Stimulated activated CD4-positive, alpha-beta T cell treated with anti-CD3 and anti-CD28 coated beads, Interleukin-2, amount 100 ng/mL, for 4 hours (primary cell): ENCODE data around the gene TESPA1.

Source experiments
- DNase-seq: peaks from one replicate; pipeline ENCODE4 v3.0.0-alpha.2; 2020; ENCODE audit warnings: low read depth

TESPA1 gene

DNA sequence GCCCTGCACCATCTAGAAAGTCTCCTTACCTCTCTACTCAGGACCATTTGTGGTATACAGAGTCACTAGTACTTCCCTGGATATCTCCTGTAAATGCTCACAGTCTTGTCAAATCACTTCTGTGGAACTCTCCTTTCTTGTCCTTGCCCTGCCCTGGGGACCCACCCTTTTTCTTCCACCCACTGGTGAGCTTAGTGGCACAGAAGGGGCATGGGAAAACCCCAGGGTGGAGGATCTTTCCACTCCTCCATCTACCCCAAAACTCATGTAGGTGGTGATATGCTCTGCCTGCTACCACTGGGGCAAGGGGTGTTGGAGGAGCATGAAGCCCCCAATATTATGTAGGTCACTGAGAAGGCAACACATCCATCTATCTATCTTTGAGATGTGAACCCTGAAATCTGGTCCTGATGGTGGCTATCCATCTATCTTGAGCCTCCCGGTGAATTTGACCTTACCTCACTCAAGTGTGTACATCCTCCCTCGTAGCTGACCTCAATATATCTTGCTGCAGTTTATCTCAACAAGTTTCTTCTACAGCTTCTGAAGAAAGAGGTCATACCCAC lies 943 bp downstream of the TESPA1 start:
- DNase-seq: peak; percentile 65

DNA sequence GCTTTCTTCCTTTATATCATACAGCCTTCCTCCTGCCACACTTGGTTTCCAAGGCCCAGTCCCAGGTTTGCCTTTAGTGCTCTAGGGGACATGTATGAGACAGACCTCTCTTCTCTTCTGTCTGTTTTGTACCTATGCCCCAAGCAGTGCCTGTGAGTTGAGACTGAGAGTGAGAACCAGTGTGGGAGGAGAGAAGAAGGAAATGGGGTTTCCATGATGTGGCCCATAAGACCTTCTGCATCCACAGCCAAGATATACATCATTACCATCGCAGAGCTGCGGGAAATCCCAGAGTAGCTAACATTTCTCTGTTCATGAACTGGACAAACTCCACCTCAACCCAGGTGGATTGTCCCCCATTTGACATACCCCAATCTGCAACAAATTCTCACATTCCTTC lies 2.8 kb downstream of the TESPA1 start:
- DNase-seq: peak; percentile 45

DNA sequence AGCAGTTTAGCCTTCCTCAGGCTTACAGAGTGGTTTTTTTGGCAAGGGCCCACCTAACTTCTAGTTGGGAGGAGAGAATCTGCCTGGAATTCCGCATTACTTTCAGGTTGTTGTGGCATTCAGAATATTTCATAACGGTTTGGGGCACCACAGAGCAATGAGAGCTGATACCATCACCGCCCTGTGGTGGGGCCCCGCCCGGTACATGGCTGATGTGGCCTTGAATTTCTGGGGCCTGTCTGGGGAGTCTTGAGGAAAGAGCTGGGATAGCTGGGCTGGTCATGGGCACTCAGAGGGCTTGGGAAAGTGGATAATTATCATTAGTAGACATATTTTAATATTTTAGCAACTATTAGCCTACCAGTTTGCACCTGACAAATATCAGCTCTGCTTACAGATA lies 4.2 kb downstream of the TESPA1 start:
- no peak for DNase-seq

DNA sequence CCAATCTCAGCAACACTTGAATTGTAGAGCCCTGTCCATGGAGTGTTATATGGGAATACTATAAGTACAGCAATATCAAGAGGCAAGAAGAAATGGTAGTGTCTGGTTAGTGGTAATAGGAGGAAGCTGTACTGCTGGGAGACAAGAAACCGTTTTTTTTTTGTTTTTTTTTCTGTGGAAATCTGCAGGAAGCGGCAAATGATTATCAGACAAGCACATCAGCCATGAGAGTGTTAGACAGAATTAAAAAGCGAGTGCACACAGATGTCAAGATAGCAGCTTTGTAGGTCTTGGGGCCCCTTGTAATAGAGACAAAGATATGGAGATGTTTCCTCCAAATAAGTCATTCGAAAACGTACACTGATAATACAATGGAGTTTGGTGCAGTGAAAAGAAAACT lies 6.7 kb downstream of the TESPA1 start:
- no peak for DNase-seq

DNA sequence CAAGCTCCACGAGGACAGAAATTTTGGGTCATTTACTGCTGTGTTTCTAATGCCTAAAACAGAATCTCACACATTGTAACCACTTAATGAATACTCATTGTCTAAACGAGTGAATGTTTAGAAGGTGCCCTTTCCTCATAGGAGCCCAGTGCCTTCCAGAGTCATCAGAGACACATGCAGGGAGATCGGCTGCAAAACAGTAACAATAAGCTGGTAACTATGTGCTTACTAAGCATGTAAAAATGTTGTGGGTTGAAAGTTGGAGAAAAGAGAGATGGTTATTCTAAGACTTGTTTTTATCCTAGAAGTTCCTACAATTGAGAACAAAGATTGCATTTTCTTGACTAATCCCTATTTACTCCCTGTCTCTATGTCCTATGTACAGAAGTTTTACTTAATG lies 7.4 kb downstream of the TESPA1 start:
- no peak for DNase-seq

DNA sequence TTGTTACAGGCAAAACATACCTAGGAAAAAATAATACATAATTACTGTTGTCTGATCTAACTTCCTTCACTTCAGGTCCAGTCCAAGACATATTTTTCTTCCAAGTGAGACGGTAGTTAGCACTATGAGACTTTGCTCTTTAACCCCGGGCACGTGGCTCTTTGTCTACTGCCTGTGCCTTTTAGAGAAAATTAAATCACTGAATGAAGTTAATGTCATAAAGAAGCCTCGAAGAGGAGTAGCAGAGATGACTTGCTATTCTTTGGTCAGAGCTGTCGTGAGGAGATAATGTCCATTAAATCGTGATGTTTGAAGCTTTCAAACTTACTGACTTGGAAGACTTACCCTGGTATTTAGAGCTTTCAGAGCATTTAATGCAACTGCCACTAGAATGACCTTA lies 8.7 kb downstream of the TESPA1 start:
- no peak for DNase-seq

DNA sequence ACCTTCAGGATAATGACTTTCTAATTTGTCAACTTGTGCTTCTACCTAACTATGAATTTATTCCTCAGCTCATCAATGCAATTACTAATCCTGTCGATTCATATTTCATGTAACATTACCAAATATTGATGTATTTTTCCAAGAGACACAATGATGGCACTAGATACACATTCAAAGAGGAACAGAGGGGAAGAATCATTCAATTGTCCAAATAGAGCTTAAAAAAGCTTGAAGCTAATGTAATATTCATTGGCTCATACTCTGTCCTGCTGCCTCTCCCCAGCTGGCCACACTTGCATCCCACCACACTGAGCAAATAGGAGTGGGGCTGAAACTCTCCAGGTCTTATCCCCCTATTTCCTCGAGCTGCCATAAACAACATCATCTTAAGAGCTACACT lies 9.3 kb downstream of the TESPA1 start:
- DNase-seq: no peak

DNA sequence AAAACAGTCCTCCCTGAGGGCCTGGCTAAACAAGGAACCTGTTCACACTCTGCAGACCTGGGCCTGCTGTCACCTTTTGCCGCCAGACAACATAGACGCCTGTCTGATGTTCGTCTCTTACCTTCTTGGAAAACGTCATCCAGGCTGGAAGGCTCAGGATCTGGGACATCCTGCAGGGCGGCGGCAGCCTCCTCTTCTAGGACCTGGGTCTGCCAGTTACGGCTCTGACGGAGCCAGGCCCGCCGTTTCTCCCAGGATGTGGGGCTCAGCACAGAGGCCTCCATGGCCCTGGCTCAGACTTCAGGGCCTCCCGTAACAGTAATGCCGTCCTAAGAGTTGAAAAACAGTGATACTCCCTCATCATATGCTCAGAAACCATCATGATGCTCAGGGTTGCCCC lies 10.3 kb downstream of the TESPA1 start:
- no peak for DNase-seq

DNA sequence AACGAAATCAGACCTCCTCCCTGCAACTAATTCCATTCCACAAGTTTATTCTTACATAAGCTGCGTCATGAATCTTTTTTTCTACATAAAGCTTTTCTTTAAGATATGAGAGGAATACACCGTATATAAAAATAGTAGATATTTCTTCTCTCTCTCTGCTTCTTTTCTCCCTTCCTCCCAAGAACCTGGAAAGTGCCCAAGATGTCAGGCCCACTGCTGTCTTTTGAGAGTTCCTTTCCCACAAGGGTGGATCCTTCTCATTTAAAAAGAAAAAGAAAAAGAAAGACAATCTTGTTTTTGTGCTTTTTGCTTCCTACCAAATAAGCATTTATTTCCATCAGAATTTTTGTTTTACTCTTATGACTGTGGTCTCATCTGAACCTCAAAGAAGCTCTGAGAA lies 11.0 kb downstream of the TESPA1 start:
- DNase-seq: no peak

DNA sequence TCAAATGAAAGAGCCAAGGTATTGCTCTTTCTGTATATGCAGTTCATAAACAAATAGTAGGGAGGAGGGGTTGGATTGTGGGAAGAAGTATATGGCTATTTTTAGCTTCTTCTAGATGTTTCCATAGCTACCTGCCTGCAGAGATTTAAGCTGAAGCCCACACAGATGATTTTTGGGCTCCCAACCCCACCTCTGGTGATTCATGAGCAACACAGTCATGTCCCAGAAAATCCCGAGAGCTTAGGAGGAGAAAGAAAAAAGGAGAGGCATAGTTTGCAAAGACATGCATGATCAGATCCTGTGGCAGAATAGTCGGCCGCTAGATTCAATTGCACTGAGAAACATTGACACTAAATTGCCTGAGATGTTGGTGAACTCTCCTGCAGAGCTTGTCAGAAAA lies 13.8 kb downstream of the TESPA1 start:
- DNase-seq: no peak

DNA sequence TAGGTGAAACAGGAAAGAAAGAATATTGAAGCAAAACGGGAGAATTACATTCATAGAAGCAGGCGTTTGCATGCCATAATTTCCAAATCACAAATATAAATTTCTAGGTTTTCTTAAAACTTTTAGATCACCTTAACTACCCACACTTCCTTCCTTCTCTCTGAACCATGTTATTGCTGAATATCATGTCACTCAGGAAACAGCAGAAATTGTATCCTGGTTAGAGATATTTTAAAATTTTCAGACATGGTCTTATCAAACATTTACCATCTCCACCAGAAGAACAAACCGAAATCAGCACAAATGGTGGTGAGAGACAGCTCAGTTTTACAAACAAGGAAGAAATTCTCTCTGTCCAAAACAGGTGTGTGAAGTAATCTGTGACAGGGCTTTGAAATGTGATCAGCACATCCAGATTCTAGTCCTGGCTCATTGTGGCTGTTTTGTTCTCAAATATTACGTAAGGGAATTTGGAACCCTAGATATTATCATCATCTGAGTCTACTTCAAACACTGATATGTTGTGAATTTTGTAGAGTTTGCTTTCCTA lies 16.3 kb downstream of the TESPA1 start:
- DNase-seq: no peak

DNA sequence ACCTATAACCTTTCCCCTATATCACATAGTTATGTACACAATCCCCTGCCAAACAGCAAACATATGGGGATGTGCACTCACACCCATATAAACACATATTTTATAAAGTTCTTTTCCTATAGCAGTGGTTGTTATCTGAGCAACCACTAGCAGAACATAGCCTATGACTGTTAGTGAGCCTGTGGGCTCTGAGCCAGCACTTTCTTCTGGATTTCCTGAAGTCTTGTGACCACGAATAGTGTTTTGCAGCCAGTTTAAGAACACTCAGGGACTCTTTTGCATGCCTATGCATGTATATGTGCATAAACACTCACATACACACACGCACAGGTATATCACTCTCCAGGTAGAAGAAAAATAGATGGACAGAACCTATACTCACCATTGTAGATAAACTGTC lies 17.1 kb downstream of the TESPA1 start:
- DNase-seq: no peak

DNA sequence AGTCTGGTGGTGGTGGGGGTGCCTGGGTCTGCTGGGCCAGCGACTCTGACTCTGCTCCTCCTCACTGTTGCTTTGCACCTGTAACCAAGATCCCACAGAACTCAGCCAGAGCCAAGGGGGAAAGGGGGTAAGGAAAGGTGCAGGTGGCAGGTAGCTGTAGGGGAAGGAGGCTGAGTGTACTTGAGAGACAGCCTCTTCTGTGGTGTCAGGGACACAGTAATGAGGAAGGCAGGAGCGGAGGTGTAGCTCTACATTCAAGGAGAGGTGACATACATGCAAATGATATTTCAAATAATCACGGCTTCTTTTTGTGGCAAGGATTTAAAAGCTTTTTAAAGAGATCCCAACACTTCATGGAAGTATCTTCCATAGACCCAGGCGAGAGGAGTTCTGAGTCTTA lies 23.4 kb downstream of the TESPA1 start:
- no peak for DNase-seq

DNA sequence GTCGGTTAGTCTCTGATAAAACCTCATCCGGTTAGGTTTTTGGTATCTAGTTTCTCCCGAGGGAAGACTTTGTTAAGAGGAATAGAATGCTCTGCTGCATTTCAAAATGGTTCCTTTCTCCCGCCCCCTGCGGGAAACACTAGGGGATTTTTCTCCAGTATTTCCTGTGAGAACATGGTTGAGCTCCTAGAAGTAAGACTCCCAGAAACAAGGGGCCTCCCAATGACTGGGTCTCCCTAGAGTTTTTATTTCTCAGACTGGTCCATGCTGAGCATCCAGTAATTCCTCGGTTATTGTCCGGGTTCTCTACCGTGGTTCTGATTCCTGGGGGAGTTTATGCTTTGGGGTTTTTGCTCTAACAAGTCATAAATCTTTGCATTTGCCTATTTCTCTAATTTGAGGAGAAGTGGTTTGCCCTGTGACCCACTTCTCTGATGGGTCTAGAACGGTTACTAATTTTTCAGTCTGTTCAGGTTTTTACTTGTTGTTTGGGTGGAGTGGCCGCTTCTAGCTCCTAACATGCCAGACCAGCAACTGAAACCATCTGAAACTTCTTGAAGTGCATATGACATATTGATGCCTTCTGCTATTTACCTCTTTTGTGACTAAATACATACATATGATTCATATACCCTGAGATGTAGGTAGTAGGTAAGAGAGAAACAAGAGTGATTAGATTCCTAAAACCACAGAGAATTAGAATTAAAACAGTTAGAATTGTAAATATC lies 25.1 kb downstream of the TESPA1 start:
- DNase-seq: no peak

DNA sequence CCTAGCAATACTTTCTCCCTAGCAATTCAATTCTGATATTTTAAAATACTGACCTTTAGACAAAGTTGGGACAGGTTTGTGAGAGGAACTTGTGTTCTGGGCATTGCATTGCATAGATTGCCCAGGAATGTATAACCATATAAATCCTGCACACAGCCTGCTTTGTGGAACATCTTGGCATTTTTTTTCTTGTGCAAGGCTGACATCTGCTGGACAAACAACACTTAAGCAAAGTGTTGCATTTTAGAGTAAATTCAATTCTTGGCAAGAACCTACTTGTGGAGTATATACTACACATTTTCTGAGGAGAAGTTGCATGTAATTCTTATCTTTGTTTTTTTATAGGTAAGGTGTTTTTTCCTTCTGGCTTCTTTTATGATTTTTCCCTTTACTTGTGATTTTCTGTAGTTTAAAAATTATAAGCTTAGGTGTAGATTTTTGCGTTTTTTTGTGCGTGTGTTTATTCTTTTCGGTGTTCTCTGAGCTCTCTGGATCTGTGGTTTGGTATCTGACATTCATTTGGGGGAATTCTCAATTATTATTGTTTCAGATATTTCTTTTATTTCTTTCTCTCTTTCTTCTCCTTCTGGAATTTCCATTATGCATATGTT lies 26.4 kb downstream of the TESPA1 start:
- DNase-seq: peak; percentile 56

DNA sequence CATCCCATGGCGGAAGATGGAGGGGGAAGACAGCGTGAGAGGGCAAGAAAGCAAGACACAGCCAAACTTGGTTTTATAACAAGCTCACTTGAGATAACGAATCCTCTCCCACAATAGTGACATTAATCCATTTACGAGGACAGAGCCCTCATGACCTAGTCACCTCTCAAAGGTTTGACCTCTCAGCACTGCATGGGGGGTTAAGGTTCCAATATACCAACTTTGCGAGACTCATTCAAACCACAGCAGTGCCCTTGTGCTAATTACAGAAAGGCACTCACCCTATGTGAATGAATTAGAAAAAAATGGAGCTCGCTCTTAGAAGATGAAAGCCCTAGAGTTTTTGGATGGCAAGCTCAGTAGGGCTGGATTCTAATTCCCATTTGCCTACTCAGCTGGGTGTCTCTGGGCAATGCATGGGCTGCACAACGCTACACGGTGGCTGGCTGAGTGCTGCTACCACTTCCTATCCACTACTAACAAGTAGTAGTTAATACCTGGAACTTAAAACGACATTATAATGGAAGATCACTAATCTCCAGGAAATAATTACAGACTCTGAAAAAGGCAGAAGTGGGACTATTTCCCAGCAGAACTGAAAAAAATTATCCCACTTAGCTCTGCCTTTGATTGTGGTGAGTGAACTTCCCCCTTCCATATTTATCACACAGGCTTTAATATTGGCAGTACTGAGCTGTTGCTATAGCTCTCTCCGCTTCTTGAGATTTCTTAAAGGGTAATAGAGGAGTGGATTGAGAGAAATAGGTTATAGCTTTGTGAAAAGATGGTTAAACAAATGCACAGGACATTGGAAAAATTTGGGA lies 27.5 kb downstream of the TESPA1 start:
- no peak for DNase-seq

DNA sequence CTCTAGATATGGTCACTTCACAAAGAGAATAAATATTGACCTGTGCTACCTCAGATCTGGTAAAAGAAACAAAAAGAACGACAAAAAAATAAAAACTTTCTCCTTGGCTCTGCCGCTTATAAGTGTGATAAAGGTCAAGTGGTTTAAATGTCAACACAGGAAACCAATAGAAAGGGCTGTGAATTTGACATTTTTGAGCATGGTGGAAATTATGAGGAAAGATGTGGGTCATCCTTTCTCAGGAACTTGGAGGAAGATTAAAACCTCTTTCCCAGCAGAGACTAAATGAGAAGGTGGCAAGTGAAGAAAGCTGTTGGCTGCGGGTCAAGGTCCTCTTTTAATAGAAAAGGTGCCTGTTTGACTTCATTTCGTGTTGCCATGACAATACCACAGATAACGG lies 28.2 kb downstream of the TESPA1 start:
- no peak for DNase-seq

DNA sequence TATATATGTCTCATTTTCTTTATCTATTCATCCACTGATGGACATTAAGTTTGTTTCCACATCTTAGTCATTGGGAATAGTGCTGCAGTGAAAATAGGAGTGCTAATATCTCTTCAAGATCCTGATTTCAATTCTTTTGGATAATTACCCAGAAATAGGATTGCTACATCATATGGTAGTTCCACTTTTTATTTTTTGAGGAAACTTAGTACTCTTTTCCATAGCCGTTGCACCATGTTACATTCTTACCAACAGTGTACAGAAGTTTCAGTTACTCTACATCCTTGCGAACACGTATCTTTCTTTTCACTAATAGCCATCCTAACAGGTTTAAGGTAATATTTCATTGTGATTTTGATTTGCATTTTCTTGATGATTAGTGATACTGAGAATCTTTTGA lies 29.8 kb downstream of the TESPA1 start:
- DNase-seq: no peak

DNA sequence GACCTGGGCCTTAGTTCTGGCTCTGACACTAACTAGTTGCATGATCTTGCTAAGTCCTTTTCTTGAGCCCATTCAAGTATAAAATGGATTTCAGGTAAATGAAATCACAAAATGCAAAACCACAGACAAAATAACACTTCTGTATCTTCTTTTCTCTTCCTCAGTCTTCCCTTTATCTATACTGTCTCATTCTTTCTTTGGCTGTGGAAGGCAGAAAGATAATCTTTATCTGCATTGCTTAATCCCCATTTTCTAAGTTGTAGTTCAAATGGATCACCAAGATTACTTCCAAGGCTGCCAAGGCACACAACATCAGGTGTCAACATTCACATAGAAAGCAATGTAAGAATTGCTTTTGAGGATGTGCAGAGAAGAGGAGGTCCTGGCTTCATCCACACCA lies 30.3 kb downstream of the TESPA1 start:
- DNase-seq: no peak

DNA sequence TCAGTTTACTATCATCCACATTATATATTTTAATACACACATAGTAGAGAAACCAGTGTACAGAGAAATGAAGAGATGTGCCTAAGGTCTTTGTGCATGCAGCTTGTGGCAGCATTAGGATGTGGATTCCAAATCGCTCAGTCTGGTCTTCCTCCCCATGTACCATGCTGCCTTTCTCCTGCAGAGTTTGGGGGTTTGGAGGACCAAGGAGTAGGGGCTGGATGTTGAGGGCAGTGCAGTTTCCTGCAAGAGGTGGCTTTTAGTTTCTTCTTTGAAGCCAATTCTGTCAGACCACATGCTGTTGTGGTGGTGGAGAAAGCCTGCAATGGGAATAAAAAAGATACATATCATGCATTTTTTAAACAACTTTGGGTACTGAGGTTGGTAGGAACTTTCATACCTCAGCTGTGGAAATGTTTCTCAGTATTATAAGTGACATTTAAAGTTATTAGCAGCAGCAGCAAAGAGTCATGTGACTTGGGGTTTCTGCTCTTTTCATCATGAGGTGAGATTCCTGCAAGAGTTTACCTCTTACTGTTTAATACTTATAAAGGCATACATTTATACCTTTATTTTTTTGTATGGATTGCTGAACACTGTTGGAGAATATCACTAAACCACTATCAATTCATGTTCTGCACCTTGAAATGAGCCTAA lies 34.4 kb downstream of the TESPA1 start:
- no peak for DNase-seq

DNA sequence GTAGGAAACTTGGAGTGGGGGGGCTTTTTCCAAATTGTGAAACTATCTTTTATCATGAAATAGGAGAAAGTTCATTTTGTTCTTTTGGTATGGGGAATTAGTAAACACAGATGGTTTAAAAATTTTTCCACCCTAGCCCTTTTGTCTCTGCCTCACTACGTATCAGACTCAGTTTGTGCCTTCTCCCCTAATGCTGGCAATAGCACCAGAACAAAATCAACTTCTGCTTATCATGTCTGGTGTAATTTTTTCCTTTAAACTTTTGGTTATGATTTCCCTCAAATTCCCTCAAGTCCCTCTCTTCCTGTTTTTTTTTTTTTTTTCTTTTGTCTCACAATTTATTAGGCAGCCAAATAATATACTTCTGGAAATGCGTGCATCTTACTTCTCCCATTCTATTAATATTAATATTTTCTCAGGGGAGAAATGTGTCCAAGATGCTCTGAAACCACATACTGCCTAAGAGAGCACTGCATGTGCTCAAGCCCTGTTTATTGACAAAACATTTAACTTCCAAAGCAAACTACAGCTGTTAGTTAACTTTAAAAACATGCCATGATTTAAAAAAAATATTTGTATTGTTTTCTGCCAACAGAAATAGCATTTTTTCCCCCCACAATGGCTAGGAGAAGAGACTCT lies 35.4 kb downstream of the TESPA1 start:
- DNase-seq: no peak

DNA sequence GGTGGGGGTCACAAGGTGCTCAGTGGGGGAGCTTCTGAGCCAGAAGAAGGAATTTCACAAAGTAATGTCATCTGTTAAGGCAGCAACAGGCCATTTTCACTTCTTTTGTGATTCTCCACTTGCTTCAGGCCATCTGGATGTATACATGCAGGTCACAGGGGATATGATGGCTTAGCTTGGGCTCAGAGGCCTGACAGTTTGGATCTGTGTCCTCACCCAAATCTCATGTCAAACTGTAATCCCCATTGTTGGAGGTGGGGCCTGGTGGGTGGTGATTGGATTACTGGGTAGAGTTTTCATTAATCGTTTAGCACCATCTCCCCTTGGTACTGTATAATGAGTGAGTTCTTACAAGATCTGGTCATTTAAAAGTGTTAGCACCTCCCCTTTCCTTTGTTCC lies 36.4 kb downstream of the TESPA1 start:
- DNase-seq: no peak
